ENCODE data around the gene COL15A1.

DNA sequence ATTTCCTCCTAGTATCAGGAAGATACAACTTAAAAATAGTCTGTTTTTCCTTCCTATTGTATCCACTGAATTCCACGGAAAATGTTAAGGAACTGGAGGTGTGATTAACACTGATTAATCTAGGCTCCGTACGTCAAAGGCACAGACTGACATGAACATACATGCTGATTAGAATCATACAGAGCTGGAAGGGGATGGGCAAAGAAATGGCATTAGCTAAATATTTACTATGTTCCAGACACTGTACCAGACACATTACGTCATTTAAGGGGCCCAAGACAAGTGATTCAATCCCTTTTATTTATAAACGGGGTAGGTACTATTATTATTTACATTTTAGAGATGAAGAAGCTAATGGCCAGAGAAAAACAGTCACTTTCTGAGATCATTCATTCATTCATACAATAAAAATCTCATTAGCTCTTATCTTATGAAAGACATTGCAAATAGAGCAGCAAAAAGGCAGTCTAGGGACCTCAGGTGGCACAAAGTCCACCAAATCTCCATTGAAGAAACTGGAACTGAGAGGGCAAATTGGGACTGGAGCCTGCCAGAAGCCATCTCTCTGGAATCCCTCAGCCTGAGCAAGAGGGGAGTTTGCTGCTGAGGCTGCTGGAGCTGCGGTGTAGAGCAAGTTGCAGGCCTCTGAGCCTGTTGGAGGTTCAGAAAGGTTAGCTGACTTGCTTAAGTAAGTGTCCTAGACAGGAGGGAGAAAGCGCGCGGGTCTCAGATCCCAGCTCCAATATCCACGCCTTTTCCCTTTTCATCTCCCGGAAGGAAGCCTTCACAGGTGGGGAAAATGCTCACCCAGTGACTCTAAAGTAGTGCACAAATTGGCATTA, 159.6 kb downstream of the COL15A1 start:
- TF ChIP-seq, protein P1, sequence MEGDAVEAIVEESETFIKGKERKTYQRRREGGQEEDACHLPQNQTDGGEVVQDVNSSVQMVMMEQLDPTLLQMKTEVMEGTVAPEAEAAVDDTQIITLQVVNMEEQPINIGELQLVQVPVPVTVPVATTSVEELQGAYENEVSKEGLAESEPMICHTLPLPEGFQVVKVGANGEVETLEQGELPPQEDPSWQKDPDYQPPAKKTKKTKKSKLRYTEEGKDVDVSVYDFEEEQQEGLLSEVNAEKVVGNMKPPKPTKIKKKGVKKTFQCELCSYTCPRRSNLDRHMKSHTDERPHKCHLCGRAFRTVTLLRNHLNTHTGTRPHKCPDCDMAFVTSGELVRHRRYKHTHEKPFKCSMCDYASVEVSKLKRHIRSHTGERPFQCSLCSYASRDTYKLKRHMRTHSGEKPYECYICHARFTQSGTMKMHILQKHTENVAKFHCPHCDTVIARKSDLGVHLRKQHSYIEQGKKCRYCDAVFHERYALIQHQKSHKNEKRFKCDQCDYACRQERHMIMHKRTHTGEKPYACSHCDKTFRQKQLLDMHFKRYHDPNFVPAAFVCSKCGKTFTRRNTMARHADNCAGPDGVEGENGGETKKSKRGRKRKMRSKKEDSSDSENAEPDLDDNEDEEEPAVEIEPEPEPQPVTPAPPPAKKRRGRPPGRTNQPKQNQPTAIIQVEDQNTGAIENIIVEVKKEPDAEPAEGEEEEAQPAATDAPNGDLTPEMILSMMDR (IDR thresholded peaks at IDR 0.05; ENCODE audit: low read depth, low read length): no peak
- TF ChIP-seq, protein P2, sequence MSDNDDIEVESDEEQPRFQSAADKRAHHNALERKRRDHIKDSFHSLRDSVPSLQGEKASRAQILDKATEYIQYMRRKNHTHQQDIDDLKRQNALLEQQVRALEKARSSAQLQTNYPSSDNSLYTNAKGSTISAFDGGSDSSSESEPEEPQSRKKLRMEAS (IDR thresholded peaks at IDR 0.05; ENCODE audit: low read depth, low read length): no peak
- TF ChIP-seq POLR2A (IDR thresholded peaks at IDR 0.05; ENCODE audit: extremely low read depth, insufficient read length) (no peak), MYC (IDR thresholded peaks at IDR 0.05; ENCODE audit: low read depth, low read length) (no peak)
